ENCODE data around the gene SPOCD1.

Gene SPOCD1

DNA sequence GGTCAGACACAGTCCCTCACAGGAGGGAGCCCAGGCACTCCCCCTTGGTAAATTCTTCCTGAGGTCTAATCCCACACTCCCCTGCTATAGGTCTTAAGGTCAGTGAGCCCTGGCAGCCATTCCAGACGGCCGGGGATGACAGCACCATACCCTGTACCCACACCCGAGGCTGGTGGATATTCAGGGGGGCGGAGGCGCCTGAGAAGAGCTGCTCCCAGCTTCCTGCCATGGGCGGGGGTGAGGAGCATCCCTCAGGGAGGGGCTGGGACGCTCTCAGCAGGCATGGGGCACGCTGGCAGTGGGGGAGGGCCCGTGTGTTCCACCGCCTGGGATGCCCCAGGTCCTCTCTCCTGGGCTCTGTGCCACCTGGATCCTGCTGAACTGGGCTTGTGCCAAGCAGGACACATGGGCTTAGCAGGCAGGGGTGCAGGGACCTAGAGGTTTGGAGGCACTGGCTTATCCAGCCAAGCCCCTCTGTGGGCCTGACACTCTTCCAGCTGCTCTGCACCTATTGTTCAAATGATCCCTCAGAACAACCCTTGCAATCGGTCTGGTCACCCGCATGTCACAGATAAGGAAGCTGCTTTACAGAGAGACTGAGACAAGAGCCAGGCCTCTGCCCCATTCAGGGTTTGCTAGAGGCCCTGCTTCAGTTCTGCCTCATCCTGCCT lies 46.0 kb downstream of the SPOCD1 start:
- DNase-seq: no peak

DNA sequence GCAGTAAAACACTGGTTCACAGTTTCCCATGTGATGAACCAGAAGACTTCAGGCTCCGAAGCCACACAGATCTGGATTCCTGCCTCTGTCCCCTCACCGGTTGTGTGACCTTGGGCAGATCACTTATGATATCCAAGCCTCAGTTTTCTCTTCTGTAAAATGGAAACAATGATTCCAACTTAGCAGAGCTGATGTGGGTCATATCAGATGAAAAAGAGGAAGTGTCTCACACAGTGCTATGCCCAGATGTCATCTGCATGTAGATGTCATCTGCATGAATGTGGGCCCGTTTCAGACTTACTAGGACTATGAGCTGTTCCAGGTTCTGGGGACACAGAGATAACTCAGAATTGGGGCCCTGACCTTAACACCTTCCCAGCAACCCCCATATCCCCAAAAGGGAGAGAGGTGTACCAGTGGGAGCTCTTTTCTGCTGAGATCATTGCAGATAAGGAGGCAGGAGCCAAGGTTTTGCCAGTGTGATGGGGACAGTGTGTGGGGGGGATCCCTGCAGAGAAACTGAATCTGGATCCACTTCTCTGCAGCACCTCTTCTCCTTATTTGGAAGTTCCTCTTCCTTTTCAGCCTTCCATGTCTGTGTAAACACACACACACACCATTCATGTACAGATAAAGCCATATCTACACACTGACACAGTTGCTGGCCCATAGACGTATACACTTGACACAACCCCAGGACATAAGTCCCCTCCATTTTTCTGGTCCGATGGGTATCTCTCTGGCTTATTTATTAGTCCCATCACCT lies 46.7 kb downstream of the SPOCD1 start:
- DNase-seq: no peak

DNA sequence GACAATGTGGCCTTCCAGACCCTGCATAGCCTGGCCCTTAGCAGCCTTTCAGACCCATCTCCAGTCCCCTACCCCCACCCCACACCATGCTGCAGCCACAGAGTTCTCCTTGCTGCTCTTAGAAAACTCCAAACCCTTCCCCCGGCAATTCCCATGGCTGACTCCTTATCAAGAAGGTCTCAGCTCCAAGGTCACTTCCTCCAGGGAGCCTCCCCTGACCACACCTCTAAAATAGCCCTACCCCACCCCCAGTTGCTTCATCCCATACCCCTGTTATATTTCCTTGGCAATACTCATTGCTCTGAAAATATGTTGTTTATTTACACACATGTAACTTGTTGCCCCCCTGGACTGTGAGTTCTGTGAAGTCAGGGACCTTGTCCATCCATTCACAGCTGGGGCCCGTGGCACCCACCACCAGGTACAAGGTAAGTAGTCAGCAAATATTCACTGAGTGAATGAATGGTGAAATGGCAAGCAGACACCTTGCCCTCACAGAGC lies 47.4 kb downstream of the SPOCD1 start:
- DNase-seq: no peak

DNA sequence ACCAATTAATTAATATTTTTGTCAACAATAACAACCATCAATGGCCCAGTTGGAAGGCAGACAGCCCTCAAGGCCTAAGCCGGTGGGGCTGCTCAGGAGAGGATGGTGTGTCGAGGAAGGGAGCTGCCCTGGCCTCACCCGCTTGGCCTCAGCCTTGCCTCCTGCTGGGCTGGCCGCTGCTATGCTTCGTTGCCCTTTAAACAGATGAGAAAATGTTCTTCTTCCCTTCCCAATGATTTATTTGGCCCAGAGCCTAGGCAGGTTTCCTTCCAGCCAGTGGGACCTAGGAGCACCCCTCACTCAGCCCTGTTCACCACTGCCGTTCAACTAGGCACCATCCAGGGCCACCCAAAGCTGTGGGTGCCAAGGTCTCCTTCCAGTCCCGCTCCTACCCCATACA lies 48.6 kb downstream of the SPOCD1 start:
- DNase-seq: no peak

DNA sequence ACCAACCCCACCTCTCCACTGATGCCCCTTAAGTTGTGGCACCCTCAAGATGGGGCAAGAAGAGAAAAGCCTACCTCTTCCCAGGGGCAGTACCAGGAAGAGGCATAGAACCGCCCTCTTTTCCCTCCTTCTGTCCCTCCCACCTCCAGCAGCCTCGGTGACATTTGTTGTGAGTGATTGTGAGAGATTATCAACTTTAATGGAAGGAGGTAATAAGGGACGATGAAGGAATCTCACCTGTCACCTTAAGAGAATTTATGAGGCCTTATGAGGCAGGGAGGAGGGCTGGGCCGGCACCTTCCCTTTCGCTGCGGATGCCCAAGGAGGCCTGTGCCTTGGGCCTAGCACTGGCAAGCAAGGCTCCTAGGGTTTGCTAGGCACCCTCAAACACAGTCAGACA lies 50.3 kb downstream of the SPOCD1 start:
- DNase-seq: no peak

DNA sequence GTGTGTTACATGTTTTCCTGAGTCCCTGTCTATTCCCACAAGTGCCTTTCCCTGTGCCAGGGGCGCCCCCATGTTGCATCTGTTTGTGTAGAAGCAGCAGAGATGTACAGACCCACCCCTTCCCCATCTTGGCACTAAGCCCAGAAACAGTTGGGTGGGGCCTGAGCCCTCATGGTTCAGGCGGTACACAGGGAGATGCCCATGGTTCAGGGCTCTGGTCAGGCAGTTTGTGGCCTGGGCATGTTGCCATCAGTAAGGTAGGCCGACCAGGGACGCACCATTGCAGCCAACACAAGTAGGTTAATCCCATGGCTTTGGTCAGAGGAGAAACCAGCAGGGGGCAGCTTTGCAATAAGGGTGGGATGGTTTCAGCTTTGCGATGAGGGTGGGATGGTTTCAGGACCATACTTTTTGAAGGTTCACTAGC lies 50.8 kb downstream of the SPOCD1 start:
- DNase-seq: peak; percentile 25

DNA sequence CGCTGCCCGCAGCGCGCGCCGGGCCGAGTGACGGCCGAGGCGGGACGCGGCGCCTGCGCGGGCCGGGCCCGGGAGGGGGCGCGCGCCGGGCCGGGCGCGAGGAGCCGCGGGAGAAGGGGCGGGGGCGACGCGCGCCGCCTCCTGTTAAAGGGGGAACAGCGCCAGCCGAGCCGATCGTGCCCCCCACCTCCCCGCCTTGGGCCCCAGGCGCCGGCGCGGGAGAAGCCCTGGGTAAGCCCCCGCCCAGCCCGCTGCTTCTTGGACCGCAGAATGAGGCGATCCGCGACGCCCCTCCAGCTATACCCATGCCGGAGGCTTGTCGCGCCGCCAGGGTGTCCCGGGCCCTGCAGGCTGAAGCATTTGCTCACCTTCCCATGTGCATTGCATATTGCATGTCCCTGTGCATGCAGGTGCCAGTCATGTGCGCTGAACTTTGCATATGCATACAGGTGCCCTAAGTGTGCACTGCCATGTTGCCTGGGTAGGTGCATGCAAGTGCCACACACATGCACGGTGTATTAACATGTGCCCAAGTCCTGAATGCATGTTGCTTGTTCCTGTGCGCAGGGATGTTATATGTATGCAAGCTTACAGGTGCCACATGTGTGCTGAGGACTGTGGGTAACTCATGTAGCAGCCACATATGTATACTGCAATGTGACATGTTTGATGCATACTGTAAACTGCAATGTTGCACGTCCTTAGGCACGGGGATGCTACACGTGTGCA lies 51.3 kb downstream of the SPOCD1 start, which contains the start of gene ADGRB2:
Gene ADGRB2 (minus strand): TSS at position 29 of the 729 bp plus-strand sequence. CDS start 7,119 bp downstream, outside the sequence.
- peak; percentile 25 for DNase-seq

DNA sequence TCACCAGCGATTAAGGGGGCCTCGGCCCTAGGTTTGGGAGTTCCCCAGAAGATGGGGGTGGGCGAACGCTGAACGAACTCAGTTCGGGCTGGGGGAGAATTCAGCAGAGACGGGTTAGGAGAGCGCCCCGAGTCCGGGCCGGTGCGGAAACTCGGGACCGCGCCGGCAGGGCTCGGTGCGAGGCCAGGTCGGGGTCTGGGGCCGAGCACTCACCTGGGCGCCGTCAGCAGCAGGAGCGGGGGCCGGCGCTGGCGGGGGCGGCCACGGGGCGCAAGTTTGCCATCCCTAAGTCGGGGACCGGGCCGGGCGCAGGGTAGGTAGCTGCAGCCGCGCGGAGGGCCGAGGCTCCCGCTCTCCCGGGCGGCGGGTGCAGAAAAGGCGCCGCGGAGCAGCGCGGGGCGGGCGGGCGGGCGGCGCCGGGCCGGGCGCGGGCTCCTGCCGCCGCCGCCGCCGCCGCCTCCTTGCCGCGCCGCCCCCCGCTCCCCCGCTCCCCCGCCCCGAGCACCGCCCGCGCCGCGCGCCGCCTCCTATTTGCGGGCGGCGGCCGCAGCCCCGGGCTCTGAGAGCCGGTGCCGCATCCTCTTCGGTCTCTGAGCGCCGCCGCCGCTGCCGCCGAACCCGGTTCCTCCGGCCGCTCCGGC lies 52.0 kb downstream of the SPOCD1 start:
- no peak for DNase-seq

DNA sequence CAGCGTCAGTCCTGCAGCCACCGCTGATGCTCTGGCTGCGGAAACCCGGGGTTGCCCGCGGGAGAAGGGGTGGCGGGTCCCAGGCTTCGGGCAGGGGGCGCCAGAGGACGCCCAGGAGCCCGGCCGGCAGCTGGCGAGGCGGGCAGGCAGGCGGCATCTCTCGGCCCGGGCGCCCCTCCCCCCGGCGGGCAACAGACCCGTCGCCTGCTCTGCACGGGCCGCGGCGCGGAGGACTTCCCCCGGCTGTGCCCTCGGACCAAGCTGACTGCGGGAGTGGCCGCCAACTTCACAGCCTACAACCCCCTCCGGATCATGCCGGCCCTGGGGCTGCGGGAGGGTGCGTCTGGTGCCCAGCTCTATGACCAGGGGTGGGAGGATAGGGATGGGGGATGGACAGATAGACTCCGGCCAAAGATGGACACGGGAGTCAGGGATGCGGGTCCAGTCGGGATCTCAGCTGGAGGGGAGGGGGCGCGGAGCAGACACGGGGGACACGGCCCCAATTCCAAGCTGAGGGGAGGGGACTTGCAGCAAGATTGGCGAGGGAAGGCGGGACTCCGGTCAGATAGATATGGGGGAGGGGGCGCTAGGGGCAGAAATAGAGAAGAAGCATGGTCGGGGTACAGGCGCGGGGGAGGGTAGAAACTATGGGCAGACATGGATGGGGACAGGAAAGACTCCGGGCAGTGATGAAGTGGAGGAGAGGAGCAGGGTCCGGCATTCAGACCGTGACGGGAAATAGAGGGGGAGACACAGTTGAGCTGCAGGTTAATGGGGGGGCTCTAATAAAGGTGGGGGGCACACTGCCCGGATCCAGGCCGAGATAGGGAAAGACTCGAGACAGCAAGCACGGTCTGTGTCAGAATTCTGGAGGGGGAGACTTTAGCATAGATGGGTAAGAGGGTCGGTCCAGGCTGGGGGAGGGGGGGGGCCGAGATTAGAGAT lies 52.8 kb downstream of the SPOCD1 start:
- peak; percentile 77 for DNase-seq

DNA sequence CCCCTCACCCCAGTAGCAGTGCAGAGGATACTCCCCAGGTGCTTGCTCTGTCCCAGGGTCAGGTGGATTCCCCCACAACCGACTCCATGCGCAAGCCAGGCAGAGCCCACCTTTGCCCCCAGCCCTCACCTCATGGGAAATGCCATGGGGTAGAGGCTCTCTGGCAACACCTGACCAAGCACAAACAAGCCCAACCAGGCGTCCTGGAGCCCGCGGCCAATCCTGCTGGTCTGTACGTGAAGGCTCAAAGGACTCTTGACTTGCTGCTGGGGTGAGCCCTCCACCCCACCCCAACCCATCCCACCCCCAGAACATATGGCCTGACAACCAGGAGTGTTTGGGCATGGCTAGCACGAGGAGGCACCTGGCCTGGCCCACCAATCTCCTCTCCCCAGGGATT lies 53.5 kb downstream of the SPOCD1 start:
- DNase-seq: no peak

DNA sequence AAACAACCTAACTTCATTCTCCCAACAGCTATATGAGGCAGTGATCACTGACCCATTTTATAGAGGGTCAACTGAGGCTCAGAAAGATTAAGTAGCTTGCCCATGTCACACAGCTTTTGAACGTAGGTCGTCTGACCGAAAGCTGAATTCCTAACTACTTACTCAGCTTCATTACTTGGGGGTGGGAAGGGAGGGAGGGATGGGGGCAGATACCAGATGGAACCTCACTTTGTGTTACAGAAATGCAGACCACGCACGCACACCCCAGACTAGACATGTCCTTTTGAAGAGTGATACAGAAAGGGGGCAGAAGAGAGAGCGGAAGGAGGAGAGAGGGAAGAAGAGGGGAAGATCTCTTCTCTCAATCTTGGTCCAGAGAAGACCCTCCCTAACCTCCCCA lies 53.9 kb downstream of the SPOCD1 start:
- DNase-seq: no peak

DNA sequence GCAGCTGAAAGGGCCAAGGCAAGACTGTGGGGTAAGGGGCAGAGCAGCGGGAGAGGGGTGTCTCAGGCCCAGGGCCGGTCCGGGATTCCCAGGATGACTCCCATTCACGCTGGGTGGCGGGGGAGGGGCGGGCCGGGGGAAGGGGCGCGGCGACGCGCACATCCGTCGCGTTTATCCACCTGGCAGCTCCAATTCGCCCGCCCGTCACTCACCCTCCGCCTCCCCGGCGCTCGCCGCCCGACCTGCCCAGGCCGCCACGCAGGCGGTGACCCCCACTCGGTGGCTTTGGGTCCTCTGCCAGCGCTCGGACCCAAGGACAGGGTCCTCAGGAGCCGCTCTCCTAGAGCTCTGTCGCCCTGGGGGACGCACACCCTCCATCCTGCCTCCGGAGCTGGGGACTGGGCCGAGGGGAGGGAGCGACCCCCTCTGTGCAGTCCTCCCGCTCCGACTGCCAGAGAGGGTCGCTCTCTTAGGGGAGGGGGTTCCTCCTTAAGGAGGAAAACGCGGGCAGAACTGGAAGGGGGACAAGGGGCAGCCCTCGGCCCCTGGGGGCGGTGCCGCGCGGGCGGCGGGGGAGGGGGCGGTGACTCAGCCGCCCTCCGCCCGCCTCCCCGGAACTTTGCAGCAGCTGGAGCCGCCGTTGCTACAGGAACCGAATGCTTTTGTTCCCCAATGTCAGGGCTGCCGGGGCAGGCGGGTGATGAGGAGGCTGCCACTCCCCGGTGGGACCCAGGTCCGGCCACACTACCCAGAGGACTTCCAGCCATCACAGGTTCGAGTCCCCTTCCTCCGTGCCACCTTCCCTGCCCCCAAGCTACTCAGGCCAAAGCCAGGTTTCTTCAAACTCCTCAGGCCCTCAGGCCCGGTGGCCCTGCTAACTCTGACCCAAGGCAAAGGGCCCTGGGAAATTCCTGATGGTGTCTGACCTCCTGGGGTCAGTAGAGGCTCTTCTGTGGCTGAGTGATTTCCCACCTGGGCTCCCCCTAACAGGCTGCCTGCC lies 55.1 kb downstream of the SPOCD1 start:
- peak; percentile 77 for DNase-seq

DNA sequence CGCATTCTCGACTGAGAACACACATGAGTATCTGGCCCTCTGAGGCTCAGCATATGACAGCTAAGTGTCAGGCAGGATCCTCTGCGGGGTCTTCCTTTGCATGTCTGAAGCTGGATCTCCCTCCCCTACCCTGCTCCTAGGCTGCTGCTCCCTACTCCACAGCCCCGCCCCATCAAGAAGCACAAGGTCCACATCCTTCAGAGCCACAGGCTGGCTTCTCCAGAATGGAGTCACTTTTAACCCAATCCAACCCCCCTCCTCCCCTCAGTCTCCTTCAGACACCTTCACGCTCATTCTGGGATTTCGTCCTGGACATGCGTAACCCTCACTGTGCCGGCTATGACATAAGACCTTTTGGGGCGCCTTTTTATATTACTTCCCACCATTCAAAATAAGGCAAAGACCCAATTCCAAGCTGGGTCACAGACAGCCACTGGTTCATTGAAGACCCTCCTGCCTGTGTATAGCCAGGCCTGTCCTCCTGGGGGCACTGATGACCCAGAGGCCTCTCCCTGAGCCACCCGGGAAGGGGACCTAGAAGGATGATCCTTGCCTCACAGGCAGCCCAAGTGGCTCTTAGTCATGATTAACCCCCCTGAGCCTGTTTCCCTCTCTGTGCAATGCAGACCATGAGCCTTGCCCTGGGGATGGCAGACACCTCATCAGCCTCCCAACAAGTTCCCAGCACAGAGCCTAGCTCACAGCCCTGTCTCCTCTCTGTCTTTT lies 56.4 kb downstream of the SPOCD1 start:
- DNase-seq: no peak

DNA sequence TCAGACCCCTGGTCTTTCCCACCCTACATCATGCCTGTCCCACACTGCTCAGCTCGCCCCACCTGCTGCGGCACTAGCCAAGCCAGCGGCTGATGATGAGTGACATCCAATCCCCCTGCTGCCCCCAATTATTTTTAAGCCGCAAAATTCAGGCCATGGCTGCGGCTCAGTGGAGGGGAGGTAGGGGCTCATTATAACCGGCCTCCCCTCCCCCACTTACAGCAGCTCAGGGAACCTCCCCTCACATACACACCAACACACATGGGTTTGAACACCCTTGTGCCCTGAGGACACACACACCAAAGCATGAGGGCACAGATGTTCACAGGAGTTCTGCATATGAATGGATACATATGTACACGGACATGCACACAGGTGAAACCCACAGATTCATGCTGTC lies 57.0 kb downstream of the SPOCD1 start:
- no peak for DNase-seq

DNA sequence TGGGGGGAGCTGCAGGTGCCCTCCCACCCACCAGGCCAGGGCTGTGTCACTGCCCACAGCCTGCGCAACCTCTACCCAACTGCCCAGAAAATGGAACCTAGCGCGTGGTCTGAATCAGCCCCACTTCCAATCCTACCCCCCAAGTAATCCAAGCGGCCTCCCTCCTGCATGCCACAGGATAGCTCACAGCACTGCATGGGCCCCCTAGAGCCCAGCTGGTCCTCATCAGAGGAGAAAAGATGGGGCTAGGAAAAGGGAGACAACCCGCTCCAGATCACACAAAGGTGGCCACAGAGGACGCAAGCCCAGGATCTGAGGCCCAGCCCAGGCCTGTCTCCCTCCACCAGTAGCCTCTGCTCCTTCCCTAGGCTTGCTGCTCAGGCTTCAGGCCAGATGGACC lies 57.8 kb downstream of the SPOCD1 start:
- DNase-seq: no peak

DNA sequence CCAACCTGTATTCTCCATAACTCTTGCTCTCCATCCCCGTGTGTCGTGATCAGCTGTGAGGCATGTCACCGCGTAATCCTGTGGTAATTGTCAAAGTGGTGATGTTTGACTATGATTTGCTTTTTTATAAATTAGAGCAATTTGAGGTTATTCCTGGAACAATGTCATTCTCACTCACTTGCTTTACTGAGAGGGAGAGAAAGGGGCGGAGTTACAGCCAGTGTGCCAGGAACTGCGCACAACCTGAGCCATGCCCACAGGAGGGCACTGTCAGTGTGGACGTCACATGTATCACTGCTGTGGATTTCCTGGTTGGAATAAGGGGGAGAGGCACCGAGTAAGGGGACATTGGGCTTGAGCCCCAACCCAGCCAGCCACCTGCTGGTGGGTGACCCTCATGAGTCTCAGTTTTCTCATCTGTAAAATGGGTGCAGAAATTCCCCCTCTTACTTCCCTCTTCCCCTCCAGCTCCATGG lies 58.6 kb downstream of the SPOCD1 start:
- no peak for DNase-seq

DNA sequence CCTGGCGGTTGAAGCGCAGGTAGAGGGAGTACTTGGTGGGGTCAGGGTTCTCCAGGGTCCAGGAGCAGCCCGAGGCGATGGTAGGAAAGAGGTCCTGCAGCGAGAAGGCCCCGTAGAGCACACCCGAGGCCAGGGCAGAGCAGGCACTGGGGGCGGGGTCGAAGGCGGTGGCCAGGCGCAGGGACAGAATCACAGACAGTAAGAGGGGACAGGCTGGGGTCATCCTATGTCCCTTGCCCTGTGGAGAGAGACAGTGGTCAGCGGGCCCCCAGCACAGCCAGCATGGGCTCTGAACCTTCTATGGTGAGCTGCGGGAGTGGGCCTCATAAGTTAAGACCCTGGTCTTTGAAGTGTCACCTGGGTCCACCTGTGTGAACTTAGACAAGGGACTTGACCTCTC lies 59.2 kb downstream of the SPOCD1 start:
- DNase-seq: no peak

DNA sequence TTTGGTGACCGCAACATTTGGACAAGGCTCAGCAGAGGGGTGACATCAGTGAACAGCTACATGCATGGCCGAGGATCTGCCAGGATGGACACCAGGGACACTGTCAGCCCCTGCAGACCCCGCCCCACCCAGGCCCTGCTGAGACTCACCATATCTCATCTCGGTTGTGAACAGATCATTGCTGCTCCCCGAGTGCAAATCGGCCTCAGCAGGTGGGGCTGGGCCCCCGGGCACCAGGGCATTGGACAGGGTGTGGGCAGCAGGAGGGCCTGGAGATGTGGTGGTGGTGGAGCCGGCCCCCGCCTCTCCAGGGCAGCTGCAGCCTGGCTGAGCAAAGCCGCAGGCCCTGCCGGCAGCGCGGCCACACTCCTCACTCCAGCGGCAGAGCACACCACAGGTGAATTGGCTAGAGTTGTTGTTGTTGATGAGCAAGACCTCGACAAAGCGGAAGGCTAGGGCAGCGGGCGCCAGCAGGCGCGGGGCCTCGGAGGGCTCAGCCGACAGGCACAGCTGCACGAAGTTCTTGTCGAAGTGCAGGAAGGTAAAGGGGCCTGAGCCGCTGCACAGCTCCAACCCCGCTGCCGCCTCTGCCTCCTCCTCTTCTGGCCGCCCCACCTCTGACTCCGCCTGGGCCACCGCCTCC lies 59.9 kb downstream of the SPOCD1 start:
- no peak for DNase-seq

DNA sequence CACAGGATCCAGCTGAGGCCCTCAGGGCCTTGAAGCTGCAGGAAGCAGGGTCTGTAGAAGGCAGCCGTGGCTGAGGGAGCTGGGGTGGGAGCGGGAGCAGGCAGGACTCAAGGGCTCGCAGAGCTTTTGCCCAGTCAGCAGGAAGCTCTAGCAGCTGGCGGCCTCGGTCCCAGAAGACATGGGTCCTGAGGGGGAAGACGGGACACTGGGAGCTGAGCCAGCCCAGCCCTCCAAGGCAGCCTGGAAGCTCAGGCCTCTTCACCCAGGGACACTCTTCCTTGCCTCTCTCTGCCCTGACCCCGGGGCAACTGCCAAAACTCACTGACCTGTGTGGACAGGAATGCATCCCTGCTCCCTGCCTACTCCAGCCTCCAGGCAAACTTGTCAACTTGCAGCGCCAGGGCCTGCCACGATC lies 60.6 kb downstream of the SPOCD1 start:
- no peak for DNase-seq
